Non-pigmented ciliary epithelial cell (primary cell): ENCODE measurements around the gene RHOH.

Experiments
- DNase-seq: peaks from one replicate; pipeline ENCODE4 v3.0.0-alpha.2; 2010; ENCODE audit warnings: low read depth

RHOH gene

DNA sequence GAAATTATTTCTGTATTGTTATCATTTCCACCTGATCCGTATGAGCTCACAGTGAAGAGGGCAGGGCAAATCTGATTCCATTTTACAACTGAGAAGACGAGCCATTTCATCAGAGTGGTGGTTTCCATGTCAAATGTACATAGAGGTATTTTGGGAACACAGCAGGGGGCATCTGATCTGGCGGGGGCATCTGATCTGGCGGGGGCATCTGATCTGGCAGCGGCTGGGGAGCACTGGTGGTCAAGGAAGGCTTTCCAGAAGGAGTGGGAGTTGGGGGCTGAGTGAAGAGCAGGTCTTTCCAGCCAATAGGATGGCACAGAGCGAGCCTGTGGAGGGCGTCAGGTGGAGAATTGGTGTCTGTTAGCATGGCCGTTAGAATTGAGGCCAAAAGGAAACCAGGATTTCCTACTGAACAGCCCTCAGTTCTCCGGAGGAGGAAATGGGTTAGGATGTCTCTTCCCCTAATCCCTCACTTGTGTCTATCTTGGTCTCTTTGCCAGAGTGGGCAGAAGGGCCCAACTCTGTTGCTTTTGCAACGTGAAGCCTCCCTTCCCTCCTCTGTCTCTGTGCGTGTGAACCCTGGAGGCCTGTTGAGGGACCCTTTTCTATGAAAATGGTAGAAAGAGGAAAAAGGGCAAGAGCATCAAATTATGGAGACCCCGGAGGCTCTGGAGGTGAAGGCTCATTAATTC lies 41.3 kb downstream of the RHOH start:
- no peak for DNase-seq

DNA sequence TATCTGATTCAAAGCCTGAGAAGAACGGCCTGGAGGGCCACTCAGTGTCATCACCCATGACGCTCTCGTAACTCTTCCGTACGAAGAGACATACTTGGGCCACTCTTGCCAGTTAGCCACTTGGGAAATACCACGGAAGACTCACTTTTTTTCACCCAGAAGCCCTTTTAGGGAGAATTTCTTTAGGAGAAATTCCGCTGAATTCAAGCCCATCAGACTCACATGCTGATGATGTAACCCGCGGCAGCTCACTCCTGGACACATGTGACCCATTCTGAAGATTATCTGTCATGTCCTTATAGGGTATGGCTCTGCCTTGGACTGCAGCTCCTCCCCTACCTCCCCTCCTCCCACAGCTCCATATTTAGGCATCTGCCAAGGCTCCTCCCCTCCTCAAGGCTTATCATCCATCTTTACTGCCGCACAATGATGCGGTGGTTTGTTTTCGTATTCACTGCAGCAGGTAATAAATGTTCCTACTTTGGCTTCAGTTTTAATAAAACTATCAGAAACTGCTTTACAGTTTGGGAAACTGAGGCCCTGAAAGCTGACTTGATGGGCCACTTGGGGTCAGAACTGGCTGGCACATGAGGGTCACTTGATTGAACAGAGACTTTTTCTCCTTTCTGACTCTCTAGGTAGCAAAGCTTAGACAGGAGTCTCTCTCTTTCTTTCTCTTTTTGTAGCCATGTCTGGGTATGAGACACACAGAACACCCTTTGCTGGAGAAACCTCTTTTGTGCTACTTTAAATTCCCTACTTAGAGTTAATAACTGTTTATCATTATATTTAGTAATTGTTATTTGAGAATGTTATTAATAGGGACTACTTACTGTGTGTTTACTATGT lies 42.1 kb downstream of the RHOH start:
- no peak for DNase-seq

DNA sequence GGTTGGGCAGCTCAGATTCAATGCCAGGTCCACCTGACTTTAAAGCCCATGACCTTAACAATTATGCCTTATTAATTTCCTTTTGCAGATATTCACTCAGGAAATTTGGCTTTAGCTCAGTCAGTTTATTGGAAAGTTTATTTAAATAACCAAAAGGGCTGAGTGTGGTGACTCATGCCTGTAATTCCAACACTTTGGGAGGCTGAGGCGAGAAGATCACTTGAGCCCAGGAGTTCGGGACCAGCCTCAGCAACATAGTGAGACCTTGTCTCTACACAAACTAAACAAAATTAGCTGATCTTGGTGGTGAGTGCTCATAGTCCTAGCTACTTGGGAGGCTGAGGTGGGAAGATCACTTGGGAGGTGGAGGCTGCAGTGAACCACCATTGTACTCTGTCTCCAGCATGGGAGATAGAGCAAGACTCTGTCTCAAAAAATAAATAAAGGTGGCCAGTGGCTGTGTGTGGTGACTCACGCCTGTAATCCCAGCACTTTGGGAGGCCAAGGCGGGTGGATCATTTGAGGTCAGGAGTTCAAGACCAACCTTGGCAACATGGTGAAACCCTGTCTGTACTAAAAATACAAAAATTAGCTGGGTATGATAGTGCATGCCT lies 43.3 kb downstream of the RHOH start:
- DNase-seq = no peak

DNA sequence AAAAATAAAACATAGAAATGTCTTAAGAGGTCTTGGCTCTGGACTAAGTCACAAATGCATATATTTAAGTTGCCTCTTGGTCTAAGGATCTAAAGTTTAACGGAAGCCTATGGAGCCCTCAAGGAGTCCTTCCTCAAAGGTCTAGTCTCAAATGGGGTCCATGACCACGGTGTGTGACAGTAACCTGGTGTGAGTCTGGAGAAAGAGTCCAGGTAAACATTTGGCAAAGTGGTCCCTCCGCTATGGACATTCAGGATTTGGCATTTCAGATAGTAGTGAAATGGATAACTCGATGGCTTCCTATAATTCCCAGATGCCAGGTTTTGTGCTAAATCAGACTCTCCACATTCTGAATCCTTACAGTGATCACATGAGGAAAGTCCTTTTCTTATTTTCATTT lies 44.2 kb downstream of the RHOH start:
- no peak for DNase-seq

DNA sequence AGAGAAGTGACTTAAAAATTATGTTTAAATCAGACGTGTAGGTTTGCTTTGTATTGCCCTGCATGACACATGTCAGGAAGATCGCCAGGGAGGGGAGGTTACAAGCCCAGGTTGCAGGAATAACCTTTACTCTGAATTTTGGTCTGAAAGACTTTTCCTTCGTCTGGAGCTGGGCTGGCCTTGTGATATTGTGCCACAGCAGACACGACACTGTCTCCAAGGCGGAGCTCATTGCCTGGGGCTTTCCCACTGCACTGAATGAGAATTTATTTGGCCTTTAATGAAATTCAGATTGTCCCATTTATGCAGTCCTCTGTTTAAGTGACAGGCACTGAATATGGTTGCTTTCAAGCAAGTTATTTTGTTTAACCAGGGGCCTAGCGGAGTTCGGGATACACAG lies 45.1 kb downstream of the RHOH start:
- DNase-seq = no peak

DNA sequence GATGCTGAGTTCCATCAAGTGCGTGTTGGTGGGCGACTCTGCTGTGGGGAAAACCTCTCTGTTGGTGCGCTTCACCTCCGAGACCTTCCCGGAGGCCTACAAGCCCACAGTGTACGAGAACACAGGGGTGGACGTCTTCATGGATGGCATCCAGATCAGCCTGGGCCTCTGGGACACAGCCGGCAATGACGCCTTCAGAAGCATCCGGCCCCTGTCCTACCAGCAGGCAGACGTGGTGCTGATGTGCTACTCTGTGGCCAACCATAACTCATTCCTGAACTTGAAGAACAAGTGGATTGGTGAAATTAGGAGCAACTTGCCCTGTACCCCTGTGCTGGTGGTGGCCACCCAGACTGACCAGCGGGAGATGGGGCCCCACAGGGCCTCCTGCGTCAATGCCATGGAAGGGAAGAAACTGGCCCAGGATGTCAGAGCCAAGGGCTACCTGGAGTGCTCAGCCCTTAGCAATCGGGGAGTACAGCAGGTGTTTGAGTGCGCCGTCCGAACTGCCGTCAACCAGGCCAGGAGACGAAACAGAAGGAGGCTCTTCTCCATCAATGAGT lies 46.6 kb downstream of the RHOH start:
- DNase-seq = no peak

DNA sequence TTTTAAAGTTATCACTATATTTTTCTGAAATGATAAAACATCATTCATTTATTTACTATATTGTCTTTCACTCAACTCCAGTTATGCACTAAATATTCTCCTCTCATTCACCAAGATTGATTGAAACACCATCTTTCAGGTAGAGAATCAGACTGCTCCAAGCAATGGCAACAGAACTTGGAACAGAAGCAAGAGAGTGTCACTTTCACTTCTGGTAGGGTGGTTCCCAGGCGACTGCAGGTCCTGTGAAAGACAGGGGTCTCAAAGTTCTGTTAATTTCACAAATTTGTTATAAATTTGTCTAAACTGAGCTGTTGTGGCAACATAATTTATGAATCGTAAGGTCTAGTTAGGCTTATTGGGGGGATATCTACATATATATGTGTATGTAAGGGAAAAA lies 47.8 kb downstream of the RHOH start:
- no peak for DNase-seq

DNA sequence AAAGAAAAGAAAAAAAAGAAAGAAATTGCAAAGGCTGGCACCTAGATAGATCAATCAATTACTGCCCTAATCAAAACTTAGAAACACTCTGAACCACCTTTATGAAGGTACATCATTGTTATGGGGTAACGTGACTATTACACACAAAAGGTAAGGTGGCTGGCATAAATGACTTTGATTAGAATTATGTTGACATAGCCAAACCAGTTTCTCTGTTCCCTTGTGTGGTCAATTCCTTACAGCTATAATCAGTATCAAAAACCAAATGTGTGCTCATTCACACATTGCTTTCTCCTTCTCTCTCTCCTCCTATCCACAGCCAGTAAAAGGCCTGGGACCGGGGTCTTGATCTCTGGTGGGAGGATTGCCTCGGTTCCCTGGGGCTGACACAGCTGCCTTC lies 48.7 kb downstream of the RHOH start:
- no peak for DNase-seq

DNA sequence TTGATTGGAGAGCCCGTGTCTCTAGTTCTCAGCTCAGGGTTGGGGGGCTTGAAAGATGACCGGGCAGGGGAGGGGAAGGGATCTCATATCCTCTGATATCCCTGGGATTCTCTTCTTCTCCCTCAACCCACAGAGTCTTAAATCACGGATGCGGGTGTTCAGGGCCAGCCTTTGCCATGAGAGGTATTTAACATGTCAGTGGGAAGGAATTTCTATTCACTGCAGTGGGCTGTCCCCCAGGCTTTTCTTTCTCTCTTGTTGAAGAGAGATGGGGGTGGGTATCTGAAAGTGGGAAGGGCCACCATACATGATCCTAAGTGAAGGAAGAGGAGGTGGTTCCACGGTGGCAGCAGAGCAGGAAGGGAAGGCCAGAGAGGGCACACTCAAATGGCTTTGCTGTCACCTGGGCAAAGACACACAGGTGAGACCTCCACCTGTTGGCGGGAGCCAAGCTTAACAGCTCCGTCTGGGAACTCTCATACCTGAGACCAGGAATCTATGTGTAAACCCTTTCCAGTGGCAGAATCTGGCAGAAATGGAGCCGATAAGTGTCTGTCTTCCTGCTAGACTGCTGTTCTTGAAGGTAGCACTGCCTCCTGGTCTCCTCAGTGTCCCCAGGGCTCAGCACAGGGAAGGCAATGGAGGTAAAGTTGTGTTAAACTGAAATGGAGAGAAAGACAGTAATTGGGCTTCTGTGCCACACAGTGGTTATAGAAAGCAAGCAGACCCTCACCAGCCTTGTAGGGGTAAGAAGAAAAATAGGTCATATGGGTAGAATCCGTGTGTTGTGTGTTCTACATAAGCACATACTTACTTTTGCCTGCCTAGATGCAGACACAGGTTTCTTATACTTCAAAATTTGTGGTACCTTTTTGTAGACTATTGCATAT lies 49.4 kb downstream of the RHOH start:
- no peak for DNase-seq

DNA sequence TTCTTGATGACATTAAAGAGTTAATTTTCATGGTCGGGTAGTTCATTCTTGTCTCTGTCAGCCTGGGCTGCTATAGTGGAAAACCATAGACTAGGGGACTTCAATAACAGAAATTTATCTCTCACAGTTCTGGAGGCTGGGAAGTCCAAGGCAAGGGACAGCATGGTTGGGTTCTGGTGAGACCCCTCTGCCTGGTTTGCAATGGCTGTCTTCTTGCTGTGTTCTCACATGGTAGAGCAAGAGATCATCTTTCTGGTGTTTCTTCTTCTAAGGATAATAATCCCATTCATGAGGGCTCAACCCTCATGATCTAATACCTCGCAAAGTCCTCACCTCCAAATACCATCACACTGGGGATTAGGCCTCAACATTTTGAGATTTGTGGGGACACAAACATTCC lies 50.1 kb downstream of the RHOH start:
- DNase-seq = no peak

DNA sequence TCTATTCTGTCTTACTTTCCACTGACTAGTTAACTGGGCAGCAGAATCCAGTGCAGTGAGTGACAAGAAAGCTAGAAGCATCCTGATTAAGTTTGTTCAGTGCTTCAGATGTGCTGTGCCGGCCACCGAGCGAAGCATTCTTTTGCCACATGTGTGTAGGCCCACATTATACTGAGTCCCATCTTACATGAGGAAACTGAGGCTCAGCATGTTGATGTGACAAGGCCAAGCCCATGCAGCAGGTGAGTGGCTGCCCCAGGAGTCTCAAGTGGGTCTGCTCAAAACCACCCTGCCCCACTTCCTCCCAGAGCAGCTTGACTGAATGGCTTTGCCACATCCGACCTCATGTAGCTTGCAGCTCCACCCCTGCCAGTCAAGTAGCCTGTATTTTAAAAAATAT lies 50.5 kb downstream of the RHOH start:
- no peak for DNase-seq

DNA sequence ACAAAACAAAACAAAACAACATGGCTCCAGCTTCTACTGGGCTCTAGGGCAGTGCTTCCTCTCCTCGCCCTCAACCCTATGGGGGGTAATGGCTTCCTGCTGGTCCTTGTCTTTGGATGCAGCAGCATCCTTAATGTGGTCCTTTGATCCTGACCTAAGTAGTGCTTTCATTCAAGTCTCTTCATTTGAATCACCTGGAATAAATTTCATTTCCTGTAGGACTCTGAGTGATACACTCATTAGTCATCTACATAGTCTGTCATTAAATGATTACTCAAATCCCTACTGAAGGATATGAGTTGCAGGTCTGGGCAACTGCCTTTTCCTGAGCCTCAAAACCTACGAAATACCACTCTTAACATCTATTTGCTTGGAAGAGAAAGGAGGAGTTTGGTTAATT lies 54.5 kb downstream of the RHOH start:
- DNase-seq = no peak

DNA sequence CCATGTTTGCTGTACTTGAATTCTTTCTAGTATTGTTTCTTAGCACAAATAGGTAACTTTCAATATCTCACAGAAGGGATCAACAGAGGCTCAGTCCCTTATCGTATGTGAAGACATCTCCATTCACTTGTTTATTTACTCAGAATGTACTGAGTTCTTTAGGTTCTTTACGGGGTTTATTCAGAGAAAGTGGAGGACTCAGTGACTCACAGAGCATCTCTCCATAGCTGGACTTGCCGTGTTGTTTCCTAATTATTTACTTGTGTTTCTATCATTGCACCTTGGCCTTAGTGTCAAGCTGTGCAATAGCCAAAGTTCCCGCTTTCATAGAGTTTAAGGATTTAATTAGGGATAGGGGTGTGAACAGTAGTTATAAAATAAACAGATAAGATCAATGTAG lies 57.1 kb downstream of the RHOH start:
- DNase-seq = no peak

DNA sequence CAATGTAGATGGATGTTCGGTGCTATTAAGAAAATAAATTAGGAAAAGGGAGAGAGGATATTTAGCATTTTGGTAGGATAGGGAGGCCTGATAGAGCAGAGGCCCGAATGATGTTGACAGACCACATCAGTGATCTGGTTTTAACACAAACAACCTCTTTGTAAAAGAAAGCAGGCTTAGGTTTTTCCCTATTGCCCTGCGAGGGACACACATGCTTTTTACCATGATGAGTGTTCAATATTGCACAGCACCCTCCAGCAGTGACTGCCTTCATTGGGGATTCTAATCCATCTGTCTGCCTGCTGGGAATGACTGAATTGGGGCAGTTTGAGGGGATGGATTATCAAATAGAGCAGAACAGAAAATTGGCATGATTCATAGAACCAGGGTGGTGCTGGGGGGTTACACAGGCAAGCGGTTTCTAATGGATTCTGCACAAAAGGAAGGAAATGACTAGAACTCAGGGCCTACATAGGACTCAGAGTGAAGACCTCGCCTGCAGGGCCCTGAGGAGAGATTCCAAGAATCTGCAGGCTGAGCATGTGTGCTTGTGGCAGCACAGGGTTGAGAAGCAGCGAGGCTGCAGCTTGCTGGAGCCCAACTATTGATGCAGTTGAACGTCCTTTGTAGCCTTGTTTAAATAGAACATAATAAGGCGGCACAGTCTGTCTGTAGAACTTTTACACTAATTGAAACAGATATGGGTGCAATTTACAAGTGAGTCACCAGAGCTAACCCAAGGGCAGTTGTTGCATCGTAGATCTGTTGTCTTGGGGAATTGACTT lies 58.0 kb downstream of the RHOH start:
- DNase-seq = no peak

DNA sequence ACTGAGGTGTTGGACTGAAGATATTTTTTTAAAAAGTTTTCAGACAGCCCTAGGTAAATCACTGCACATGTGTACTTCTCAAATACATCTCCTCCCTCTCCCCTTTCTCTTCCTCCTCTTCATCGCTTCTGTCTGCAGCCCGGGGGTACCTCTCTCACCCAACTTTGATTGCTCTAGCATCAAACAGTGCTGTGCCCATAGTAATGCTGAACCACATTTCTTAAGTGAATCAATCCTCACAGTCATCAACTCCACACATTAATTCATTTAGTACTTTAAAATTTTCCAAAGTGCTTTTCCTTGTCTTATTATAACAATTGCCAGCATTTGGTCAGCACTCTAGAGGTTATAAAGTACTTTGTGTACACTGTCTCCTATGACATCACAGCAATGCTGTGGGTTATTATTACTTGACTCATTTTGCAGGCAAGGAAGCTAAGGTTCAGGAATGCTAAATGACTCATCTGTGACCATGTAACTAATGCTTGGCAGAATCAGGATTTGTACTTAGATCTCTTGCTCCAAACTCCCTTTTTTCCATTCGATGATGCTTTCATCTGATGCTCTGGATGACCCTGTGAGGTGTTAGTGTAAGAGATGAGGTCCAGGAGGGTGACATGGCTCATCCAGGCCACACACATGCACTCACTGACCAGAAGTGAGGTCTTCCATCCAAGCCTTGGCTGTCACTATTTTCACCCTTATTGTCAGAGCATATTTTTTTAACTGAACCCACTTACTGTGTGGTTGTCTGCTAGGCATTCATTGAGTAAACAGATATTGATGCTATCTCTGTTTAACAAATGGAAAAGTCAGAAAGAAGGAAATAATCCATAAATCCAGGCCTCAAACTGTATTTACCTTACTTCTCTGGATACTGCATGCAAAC lies 58.8 kb downstream of the RHOH start:
- DNase-seq = peak; percentile 94

DNA sequence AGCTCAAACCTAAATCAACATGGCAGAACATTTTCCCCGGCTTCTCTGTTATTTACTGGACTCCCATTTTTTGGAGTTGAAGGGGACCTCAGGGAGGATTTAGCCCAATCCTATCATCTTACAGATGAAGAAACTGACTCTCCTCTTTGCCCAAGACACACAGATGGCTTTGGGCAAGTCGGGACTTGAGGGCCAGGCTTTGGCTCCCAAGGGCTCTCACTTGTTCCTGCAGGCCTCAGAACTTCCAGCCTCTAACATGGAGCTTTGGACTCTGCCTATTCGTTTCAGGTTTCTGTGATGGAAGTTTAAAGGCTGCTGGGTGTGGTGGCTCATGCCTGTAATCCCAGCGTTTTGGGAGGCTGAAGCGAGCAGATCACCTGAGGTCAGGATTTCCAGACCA lies 59.5 kb downstream of the RHOH start:
- no peak for DNase-seq

DNA sequence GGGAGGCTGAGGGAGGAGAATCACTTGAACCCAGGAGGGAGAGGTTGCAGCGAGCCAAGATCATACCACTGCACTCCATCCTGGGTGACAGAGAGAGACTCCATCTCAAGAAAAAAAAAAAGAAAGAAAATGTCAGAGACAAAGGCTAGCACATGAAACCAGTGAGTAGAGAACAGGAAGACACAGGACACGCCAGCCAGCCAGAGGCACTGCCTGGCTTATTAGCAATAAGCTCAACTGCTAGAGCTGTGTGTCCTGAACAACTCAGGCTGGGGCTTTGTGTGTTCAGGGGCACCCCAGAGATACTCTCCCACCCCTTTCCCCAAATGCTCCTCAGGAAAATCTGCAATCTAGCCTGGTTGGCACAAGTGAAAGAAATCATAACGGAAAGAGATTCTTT lies 60.0 kb downstream of the RHOH start:
- no peak for DNase-seq

DNA sequence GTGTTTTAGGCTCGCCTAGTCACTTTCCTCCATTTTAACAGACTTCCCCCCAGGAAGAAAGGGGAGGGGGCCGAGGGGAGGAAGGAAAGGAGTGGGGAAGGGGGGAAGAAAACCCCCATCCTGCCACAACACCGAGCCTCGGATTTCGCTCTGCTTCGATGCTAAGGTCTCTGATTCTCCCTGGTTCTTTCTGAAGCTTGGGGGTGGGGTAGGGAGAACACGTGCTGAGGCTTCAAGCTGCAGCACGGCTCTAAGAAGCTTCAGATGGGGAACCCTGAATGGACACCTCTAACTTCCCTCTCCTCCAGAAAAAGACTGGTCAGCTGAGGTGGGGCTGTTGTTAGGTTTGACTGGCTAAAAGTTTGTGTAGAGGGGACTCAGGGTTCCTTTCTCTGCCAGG lies 61.8 kb downstream of the RHOH start:
- no peak for DNase-seq

DNA sequence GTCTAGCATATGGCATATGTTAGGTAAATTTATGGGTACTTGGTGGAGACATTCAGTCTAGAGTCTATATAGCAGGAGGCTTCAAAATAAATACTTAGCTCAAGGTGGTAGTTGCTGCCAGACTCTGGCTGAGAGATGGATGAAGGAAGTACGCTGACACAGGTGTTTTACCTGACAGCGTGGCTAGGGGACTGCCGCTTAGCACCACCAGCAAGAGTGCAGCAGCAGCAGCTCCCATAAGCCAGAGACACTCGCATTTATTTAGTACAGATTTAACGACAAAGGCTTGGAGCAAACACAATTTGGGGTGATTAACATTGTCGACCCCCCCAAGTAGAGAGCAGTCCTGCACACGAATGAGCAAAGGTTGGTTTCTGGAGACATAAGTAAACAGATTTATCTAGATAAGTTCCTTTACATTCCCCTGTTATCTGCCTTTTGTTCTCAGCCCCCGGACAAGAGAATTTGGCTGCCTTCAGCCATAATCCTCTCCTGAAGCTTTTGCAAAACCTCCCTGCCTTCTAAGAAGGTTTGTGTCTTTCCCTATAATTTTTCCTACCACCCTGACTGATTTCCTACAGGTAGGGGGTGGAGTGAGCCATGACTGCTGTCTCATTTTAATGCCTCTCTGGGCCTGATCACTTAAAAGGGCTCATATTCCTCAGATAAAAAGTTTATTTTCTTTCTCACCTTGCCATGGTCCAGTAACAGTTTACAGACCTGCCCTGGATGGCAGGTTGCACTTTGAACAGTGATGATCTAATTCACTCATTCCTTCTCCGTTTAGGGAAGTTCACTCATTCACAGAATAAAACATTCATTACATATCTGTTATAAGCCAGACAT lies 64.6 kb downstream of the RHOH start:
- DNase-seq = no peak
